NCI-H2227 (cell line): ENCODE measurements around the gene ZC3H18.

Experiments
- DNase-seq: peaks from one replicate; lab custom pipeline; 2025; ENCODE audit not compliant: unreplicated experiment; lab: John Stamatoyannopoulos, UW

ZC3H18 gene

DNA sequence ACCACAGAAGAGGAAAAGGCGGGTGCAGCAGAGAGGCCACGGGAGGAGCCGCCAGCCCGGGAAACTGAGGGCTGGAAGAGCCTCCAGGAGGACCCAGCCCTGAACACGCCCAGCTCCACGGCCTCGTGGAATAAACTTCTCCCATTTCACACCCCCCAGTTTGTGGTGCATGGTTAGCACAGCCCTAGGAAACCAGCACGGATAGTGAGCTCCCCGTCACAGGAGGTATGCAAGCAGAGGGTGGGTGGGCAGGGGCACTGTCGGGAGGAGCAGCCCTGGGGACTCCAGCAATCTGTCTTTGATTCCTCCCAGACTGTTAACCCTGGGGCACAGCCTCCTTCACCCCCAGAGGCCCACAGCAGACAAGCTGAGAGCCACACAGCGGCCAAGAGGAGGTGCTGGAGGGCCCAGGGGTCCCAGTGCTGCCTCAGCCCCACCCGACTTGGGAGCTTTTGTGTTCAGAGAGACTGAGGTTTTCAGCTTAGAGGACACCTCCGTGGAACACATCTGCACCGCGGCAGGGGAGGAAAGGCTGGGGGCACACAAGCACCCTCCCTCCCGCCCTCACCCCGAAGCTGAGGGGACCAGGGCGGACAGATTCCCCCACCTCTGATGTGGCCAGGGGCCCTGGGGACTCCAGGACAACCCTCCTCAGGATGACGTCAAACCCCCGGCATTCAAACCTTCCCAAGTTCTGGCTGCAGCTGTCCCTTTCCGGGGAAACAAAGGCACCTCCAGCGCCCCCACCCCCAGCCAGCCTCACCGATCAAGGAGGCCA lies 66.5 kb downstream of the ZC3H18 start:
- no peak for DNase-seq

DNA sequence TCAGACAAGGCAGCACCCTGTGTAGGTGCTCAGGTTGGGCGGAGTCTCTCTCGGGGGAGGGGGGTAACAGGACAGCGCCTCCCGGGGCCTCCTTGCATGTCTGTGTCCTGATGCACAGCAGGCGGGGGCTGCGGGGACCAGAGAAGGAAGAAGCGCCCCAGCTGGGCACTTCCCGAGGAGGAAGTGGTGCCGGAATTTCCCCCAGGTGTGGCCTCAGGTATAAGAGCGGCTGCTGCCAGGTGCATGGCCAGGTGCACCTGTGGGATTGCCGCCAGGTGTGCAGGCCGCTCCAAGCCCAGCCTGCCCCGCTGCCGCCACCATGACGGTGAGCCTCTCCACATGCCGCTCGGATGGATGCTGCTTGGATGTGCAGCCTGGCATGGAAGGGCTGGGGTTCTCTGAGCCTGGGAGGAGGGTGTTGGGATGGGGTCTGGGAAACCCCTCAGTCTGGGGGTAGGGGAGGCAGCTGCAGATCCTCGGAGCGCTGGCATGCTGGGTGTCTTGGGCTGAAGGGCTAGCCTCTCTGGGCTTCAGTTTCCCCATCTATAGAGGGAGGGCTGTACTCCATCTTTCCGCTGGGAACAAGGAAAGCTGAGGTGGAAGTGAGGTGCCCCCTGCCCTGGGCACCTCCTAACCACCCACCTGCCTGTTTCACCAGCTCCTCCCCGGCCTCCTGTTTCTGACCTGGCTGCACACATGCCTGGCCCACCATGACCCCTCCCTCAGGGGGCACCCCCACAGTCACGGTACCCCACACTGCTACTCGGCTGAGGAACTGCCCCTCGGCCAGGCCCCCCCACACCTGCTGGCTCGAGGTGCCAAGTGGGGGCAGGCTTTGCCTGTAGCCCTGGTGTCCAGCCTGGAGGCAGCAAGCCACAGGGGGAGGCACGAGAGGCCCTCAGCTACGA lies 68.4 kb downstream of the ZC3H18 start, which contains the start of gene IL17C:
Gene IL17C (plus strand): TSS at position 250 of the 908 bp plus-strand sequence. CDS start 70 bp downstream, at position 320.
- DNase-seq: no peak

GRCh38 chr16:88639231-88640038 lies 69.2 kb downstream of the ZC3H18 start:
- no peak for DNase-seq

DNA sequence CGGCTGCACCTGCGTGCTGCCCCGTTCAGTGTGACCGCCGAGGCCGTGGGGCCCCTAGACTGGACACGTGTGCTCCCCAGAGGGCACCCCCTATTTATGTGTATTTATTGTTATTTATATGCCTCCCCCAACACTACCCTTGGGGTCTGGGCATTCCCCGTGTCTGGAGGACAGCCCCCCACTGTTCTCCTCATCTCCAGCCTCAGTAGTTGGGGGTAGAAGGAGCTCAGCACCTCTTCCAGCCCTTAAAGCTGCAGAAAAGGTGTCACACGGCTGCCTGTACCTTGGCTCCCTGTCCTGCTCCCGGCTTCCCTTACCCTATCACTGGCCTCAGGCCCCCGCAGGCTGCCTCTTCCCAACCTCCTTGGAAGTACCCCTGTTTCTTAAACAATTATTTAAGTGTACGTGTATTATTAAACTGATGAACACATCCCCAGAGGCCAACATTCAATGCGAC lies 69.9 kb downstream of the ZC3H18 start:
- DNase-seq: no peak

DNA sequence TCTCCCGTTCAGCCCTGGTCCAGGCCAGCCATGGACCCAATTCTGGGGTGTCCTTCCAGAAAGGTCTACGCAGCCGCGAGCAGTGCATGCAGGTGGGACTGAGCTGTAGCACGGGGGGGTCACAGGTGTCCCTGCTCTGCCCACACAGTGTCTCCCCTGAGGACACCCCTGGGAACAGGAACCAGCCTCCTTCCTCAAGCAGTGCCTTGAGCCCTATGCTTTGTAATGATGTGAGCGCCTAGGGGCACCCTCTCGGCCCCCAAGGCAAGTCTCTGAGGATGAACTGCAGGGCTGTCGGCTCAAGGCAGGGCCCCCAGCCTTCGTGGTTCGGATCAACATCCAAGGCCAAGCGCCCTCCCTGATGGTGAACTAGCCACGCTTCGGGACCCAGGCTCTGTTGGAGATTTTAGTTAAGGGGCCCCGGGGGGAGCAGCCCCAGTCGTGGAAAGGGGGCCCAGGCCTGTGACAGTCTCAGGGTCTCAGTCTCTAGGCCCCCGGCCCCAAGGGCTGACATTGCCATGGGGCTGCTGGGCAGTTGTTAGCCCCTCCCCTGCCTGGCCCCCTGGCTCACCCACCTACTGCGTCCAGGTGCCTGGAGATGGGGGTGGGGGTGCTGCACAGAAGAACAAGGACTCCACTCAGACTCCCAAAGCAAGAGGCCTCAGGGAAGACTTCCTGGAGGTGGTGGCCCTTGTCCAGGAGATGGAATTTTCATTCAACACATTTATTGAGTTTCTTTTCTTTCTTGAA lies 70.5 kb downstream of the ZC3H18 start:
- no peak for DNase-seq

GRCh38 chr16:88642881-88643643 lies 72.9 kb downstream of the ZC3H18 start:
- no peak for DNase-seq

- no peak for DNase-seq
Measured at GRCh38 chr16:88643644-88643932, 73.4 kb downstream of the ZC3H18 start.

DNA sequence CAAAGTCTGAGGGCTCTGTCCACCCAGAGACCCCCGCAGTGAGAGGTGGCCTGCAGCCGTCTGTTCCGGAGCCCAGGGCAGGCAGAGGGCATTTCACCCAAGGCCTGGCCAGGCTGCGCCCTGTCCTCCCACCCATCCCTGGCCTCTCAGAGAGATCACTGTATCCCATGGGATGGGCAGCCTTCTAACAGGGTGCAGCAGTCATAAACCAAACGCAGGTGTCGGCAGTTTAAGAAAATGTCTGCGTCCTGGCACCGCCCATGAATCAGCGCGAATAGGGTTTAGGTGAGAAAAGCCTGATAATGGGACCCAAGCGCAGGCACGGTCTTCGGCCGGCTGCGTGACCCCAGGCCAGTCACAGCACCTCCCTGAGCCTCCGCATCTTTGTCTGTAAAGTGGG lies 75.3 kb downstream of the ZC3H18 start:
- DNase-seq: no peak

DNA sequence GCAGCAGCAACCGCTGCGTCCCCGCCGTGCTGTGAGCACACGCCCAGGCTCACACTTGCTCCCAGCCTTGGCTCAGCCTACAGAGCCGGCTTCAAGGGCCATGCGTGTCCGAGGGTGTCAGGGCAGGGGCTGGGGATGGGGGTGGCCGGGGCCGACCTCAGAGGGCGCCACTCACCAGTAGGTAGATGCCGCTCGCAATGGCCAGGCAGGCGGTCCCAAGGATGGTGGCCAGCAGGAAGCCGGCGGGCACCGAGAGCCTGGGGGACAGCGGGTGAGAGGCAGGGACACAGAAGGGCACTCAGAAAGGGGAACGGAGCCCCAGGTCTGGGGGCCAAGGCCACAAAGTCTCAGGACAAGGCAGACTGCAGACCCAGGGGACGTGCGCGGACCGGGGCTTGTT lies 75.7 kb downstream of the ZC3H18 start:
- DNase-seq: no peak

- DNase-seq: no peak
Measured at GRCh38 chr16:88646345-88647034, 76.3 kb downstream of the ZC3H18 start.

DNA sequence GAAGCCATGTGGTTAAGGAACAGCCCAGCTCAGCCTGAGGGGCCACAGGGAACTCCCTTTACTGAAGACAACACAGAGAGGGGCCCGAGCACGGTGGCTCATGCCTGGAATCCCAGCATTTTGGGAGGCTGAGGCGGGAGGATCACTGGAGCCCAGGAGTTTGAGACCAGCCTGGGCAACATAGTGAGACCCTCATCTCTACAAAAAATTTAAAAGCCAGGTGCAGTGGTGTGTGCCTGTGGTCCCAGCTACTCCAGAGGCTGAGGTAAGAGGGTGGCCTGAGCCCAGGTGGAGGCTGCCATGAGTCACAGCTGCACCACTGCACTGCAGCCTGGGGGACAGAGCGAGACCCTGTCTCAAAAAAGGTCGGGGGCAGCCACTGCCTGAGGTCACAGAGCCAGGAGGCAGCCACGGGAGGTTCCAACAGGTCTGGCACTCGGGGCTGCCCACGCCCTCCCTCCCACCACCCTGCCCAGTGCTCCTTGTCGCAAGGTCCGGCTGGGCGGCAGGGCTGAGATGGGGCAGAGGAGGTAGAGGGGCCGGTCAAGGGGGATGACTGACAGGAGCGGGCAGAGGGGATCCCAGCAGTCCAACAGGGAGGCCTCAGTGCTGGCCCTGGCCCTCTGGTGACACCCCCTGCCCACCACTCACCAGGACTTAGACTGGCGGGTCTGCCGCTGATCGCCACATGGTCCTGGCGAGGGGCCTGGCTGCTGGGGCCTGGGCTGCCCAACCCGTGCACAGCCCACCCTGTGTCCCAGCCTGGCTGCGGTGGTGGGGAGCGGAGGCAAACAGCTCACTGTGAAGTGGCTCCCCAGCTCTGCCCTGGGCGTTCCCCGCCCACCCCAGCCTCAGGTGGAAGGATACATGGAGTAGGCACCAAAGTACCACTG lies 77.2 kb downstream of the ZC3H18 start:
- no peak for DNase-seq

DNA sequence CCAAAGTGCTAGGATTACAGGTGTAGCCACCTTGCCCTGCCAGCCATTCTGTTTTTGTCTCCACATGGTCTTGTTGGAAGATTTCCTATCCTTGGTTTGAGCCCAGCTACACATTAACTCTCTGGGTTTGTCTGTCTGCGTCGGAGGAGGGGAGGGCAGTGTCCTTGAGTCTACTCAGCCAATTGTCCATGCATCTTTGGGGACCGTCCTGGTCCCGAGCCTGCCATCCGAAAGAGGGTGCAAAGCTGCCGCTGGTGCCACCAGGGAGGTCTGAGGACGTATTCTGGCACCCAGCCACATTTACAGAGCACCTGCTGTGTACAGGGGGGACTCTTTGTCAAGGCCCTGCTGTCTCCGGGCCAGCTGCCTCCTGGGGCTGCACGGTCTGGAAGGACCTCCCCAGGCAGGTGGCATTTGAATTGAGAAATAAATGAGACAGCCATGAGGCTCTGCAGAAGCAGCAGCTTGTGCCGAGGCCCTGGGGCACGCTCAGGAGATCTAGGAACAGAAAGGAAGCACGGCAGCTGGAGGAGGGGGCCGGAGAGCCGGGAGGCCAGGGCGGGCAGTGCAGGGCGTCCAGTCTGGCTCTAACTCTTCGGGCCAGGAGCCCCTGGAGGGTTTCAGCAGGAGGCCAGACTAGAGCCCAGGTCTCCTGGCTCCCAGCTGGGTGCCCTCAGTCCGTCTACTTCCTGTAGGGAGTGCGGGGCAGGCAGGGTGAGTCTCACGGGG lies 79.2 kb downstream of the ZC3H18 start:
- no peak for DNase-seq

DNA sequence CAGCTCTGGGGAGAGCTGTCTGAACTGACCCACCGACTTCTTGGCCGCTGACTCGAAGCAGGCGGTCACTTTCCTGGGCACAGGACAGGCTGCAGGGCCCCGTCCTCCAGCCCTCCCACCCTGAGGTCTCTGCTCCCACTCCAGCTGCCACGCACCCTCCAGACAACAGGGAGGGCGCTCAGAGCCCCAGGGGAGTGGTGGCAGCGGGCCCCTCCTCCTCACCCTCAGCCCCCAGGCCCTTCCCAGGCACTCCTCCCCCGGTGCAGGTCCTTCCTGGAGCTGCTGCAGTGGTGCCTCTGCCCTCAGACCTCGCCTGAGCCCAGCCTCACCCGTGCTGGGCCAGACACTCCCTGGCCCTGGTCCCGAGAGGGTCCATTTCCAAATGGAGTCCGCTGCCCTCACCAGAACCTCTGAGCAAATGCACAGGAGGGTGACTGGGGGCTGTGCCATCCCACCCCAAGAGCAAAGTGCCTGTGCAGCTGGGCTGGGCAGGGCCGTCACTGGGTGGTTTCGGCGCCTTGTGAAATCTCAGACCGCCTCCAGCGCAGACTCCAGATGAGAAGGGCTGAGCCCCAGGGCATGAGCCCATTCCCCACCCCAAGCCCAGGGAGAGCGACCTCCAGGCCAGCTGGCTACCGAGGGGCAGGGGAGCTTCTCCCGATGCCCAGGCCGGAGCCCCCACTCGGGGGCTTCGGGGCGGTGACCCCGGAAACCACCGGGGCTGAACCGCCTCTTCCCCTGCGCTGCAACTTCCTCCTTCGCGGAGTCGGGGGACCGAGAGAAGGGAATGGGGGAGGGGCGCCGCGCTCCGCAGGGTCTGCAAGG lies 79.9 kb downstream of the ZC3H18 start:
- no peak for DNase-seq

GRCh38 chr16:88650749-88651275 lies 80.6 kb downstream of the ZC3H18 start, which contains the start of gene CYBA:
TSS of gene CYBA (minus strand) at chr16:88651053. CDS start at chr16:88651013, 40 bp downstream.
- no peak for DNase-seq

GRCh38 chr16:88651276-88651988 lies 81.2 kb downstream of the ZC3H18 start:
- DNase-seq: no peak
